GM23248 (cell line): ENCODE measurements around the gene PCDHGA6. TPM values are rescaled to one million over a fixed set of nuclear protein-coding genes. Genes with fewer than 3 reads are reported as not detected.
"Not testable (repeated sequence)": the region's sequence is repeated elsewhere in the genome, so short reads cannot be mapped to it uniquely, and the experiment has no call there.

Experiments used
- DNase-seq: peaks from one replicate; pipeline ENCODE4 v3.0.0-alpha.2; 2015
- H2AFZ ChIP-seq: fragments of 200-600 bp; sonication (generic); 2 replicates; pipeline ENCODE4 v1.6.1; 2016; ENCODE audit warnings: antibody characterized with exemption
- H3F3A ChIP-seq: fragments of 200-600 bp; sonication (generic); 2 replicates; pipeline ENCODE4 v1.6.1; 2016; ENCODE audit warnings: mild to moderate bottlenecking, antibody characterized with exemption, mixed run types; ENCODE audit not compliant: insufficient read depth
- H3K27ac ChIP-seq: fragments of 200-600 bp; sonication (generic); 2 replicates; pipeline ENCODE4 v1.5.1; 2016; ENCODE audit warnings: mild to moderate bottlenecking
- H3K27me3 ChIP-seq: fragments of 200-600 bp; sonication (generic); replicated peaks from 2 replicates; pipeline ENCODE4 v1.6.1; 2016; ENCODE audit warnings: mild to moderate bottlenecking; ENCODE audit not compliant: insufficient read depth
- H3K36me3 ChIP-seq: fragments of 200-600 bp; sonication (generic); 2 replicates; pipeline ENCODE4 v1.6.1; 2016; ENCODE audit warnings: low read depth, mild to moderate bottlenecking
- H3K4me1 ChIP-seq: fragments of 200-600 bp; sonication (generic); 2 replicates; pipeline ENCODE4 v1.6.1; 2016; ENCODE audit warnings: mild to moderate bottlenecking; ENCODE audit not compliant: insufficient read depth
- H3K4me2 ChIP-seq: fragments of 200-600 bp; sonication (generic); one replicate; pipeline ENCODE4 v1.6.1; 2016; ENCODE audit warnings: mild to moderate bottlenecking; ENCODE audit not compliant: unreplicated experiment
- H3K4me3 ChIP-seq: fragments of 200-600 bp; sonication (generic); 2 replicates; pipeline ENCODE4 v1.5.1; 2016; ENCODE audit warnings: mild to moderate bottlenecking
- H3K79me2 ChIP-seq: fragments of 200-600 bp; sonication (generic); 2 replicates; pipeline ENCODE4 v1.6.1; 2016; ENCODE audit warnings: mild to moderate bottlenecking; ENCODE audit not compliant: insufficient read depth
- H3K9ac ChIP-seq: fragments of 200-600 bp; sonication (generic); 2 replicates; pipeline ENCODE4 v1.6.1; 2016; ENCODE audit warnings: mild to moderate bottlenecking
- H3K9me2 ChIP-seq: fragments of 200-600 bp; sonication (generic); 2 replicates; pipeline ENCODE4 v1.6.1; 2016; ENCODE audit warnings: mixed run types, mild to moderate bottlenecking, moderate library complexity; ENCODE audit not compliant: insufficient read depth
- H3K9me3 ChIP-seq: fragments of 200-600 bp; sonication (generic); one replicate; pipeline ENCODE4 v1.6.1; 2017; ENCODE audit warnings: low read depth
- H4K20me1 ChIP-seq: fragments of 200-600 bp; sonication (generic); 2 replicates; pipeline ENCODE4 v1.6.0; 2016; ENCODE audit not compliant: insufficient read depth
- EZH2 ChIP-seq: fragments of 200-600 bp; sonication (generic); IDR thresholded peaks from 2 replicates; pipeline ENCODE4 v1.6.1; 2018; ENCODE audit warnings: antibody characterized with exemption, mild to moderate bottlenecking; ENCODE audit not compliant: insufficient read depth, poor library complexity, severe bottlenecking
- EZH2phosphoT487 ChIP-seq: fragments of 200-600 bp; sonication (generic); IDR thresholded peaks from 2 replicates; pipeline ENCODE4 v1.6.1; 2018; ENCODE audit warnings: antibody characterized with exemption, moderate library complexity, mild to moderate bottlenecking, low read depth; ENCODE audit not compliant: insufficient read depth
- WGBS, 2 experiments: methylation state at CpG; one replicate each; pipeline ENCODE4 v1.1.6; 2015 to 2017; ENCODE audit warnings: low lambda C conversion rate in 2 of 2, low coverage in 1 of 2; ENCODE audit errors: missing lambda C conversion rate in 2 of 2; 5-methylcytosine and 5-hydroxymethylcytosine counted together
- in situ Hi-C: fragments of 300-500 bp; cut with MboI; formaldehyde crosslinking; loops from 2 replicates; pipeline ENCODE4 v1.15.0; 2020
- polyA plus RNA-seq: library from polyadenylated mRNA; unstranded; fragments of >200 nt; fragmentation: Nextera tagmentation; extraction: Ambion mirVana; gene quantifications from 2 replicates; pipeline ENCODE4 v1.2.1, GENCODE V29; 2016
- total RNA-seq: library from RNA; depleted of rRNA; stranded (reverse); fragments of >200 nt; shearing (Covaris generic); gene quantifications from 2 replicates; pipeline ENCODE4 v1.2.3, GENCODE V29; 2014

The PCDHGA6 gene
- total and polyA plus RNA-seq, 2 experiments from 2014 or later: 2.6 to 5.4 TPM

DNA sequence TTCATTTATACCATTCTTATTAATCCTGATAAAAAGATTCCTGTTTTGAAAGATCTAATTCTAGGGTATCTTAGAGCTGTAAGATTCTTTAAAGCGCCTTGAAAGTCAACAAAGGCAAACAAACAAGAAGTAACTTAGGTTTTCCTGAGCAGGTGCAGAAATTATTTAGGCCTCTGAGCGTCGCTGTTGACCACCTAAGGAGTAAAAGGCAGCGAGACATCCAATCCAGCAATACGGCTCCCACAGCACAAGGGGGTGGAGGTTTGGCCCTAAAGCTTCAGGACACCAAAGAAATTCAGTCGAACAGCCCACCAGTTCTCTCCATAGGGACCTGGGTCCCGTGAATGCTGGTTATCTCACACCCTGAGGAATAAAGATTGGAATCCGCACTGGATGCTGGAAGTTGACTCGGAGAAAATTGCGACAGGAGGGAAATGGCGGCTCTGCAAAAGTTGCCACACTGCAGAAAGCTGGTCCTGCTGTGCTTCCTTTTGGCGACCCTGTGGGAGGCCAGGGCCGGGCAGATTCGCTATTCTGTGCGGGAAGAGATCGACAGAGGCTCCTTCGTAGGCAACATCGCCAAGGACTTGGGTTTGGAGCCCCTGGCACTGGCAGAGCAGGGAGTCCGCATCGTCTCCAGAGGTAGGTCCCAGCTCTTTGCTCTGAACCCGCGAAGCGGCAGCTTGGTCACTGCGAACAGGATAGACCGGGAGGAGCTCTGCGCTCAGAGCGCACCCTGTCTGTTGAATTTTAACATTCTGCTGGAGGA, 35.0 kb upstream of the PCDHGA6 start, which contains the start of gene PCDHGA2:
Gene PCDHGA2, plus strand, starts transcription at position 223 of the 769 bp plus-strand sequence.
- H2AFZ ChIP-seq: peak within 1 kb of the TSS; percentile 86
- peak within 1 kb of the TSS; percentile 69 for H3K9ac ChIP-seq
- H3K79me2 ChIP-seq: no peaks in the 10 kb centered on the region
- H3F3A ChIP-seq: no peaks in the 10 kb centered on the region
- no peaks in the 10 kb centered on the region for H3K4me1 ChIP-seq
- H3K9me3 ChIP-seq: no peaks in the 10 kb centered on the region
- H3K36me3 ChIP-seq: no peaks in the 10 kb centered on the region
- H3K4me3 ChIP-seq: peak within 1 kb of the TSS; percentile 69
- in situ Hi-C loops: loop anchor here (10.0 kb wide), 1 partner anchor 226 kb away; no protein-coding TSS in a partner anchor
- no peaks in the 10 kb centered on the region for H3K9me2 ChIP-seq
- no peaks in the 10 kb centered on the region for H4K20me1 ChIP-seq
- DNase-seq: peak; percentile 72
- WGBS, 2 experiments: 18 to 21% methylated on average over 27 of the region's 27 CpGs
- peak within 1 kb of the TSS; percentile 20 for H3K27ac ChIP-seq
- H3K27me3 ChIP-seq: no peaks in the 10 kb centered on the region
- H3K4me2 ChIP-seq: peak within 1 kb of the TSS; percentile 58
- TF ChIP-seq EZH2phosphoT487: no peak
- no peak for TF ChIP-seq EZH2

DNA sequence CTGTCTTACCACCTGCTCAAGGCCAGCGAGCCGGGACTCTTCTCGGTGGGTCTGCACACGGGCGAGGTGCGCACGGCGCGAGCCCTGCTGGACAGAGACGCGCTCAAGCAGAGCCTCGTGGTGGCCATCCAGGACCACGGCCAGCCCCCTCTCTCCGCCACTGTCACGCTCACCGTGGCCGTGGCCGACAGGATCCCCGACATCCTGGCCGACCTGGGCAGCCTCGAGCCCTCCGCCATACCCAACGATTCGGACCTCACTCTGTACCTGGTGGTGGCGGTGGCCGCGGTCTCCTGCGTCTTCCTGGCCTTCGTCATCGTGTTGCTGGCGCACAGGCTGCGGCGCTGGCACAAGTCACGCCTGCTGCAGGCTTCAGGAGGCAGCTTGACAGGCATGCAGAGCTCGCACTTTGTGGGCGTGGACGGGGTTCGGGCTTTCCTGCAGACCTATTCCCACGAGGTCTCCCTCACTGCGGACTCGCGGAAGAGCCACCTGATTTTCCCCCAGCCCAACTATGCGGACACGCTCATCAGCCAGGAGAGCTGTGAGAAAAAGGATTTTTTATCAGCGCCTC, 32.8 kb upstream of the PCDHGA6 start:
- H3K4me2 ChIP-seq, H3F3A ChIP-seq, H3K4me3 ChIP-seq, H3K36me3 ChIP-seq, H3K27ac ChIP-seq, H3K79me2 ChIP-seq, H3K9me2 ChIP-seq, H3K9me3 ChIP-seq, H3K27me3 ChIP-seq, H2AFZ ChIP-seq, DNase-seq, H3K4me1 ChIP-seq, H4K20me1 ChIP-seq, in situ Hi-C loops, H3K9ac ChIP-seq: not testable (repeated sequence)
- 53 to 60% methylated on average over 30 to 34 of the region's 45 CpGs for WGBS, 2 experiments

DNA sequence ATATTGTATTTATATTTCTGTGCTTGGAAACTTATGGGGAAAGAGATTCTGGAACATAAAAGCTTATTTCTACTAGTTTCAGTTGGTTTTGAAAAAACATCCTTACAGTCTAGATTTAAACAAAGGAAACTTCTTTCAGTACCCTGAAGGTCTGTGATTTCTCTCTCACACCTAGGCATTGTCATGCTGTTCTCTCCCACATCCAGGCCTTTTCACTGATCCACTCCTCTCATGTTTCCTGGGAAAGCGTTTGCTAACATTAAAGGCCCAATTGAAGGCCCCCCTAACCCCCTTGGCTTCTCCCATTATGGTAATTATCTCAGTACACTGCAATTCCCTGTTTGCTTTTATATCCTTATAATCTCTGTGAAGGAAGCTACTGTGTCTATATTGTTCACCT, 30.9 kb upstream of the PCDHGA6 start:
- no peaks in the 10 kb centered on the region for H3K79me2 ChIP-seq
- no peaks in the 10 kb centered on the region for H3F3A ChIP-seq
- TF ChIP-seq EZH2phosphoT487: no peak
- TF ChIP-seq EZH2: no peak
- peak overlapping the region; percentile 70; the same call in 1 of the 2 replicates for H2AFZ ChIP-seq
- no peaks in the 10 kb centered on the region for H3K36me3 ChIP-seq
- H3K27ac ChIP-seq: no peak overlapping the region
- no peak overlapping the region for H3K4me2 ChIP-seq
- no peak overlapping the region for H3K9ac ChIP-seq
- no peaks in the 10 kb centered on the region for H3K9me3 ChIP-seq
- H3K4me1 ChIP-seq: no peaks in the 10 kb centered on the region
- WGBS, 2 experiments: 5 to 7% methylated on average over 1 of the region's 1 CpG
- no peaks in the 10 kb centered on the region for H3K27me3 ChIP-seq
- no peak for DNase-seq
- H3K4me3 ChIP-seq: 0 out of 2 replicates have a peak overlapping the region, but pooled peaks have one; percentile 4
- H3K9me2 ChIP-seq: no peaks in the 10 kb centered on the region
- H4K20me1 ChIP-seq: no peaks in the 10 kb centered on the region
- in situ Hi-C loops: no loop called here

DNA sequence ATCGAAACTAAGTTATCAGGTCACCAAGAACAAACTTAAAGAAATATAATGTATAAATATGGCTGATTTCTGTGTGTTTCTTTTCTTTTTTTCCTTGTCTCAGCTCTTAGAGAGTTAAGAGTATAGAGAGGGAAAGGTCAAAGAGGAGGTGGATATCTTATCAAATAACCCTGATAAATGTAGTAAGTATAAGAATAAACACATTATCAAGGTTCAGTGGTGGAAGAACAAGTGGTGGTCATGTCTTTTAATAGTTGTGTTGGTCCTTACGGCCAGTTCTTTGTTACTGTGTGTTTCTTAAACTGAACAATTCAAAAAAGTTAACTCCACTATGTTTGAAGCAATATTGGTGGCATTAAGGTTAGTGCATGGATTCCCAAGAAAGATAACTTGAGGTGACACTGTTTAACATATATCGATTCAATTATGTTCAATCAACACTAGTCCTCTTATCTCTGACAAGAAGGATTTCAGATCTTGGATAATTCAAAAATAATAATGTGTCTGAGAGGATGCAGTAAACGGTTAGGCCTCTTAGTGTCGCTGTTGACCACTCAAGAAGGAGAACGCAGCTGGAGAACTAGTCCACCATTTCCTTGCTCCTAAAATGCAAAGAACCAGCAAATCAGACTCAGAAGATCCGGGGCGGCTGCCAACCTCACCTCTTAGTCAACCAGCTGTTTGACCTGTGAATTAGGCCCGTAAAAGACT, 30.3 kb upstream of the PCDHGA6 start, which contains the start of gene PCDHGA3:
Gene PCDHGA3, plus strand, starts transcription at position 588 of the 711 bp plus-strand sequence. CDS start 205 bp downstream, outside the sequence.
- in situ Hi-C loops: no loop called here
- Histone ChIP-seq H3K27me3 (no peaks in the 10 kb centered on the region), H2AFZ (peak within 1 kb of the TSS; percentile 70), H4K20me1 (no peaks in the 10 kb centered on the region), H3K36me3 (no peaks in the 10 kb centered on the region), H3K4me1 (no peaks in the 10 kb centered on the region), H3F3A (no peaks in the 10 kb centered on the region), H3K79me2 (no peaks in the 10 kb centered on the region), H3K9me3 (no peaks in the 10 kb centered on the region), H3K4me2 (peak within 1 kb of the TSS; percentile 54), H3K9ac (peak within 1 kb of the TSS; percentile 73), H3K4me3 (peak within 1 kb of the TSS; percentile 71), H3K27ac (peak within 1 kb of the TSS; percentile 61), H3K9me2 (no peaks in the 10 kb centered on the region)
- DNase-seq: peak; percentile 83
- TF ChIP-seq EZH2 (no peak), EZH2phosphoT487 (no peak)
- WGBS, 2 experiments: 19 to 22% methylated on average over 9 of the region's 9 CpGs
